ENCODE results near the gene TAGLN.

The TAGLN gene

DNA sequence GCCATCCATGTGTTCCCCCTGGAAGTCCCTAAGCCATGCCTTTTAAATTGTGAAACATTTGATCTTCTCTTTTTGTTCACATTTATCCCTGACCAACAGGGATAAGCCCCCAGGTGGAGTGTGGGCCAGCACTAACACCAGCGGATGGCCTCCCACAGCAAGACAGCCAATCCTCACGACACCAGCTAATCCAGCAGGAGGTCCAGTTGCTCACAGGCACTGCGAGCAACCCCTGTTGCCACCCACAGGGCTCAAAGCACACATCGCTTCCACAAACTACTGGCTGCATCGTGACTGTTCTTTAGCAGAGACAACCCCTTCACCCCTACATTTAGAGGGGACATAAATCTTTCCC, 30.7 kb downstream of the TAGLN start:
- Histone ChIP-seq H3K4me3 (ENCODE audit: low read length) (no peak overlapping the region), H3K36me3 (replicated peaks; ENCODE audit: insufficient read depth, low read length) (peaks cover 3% of the 10 kb centered on the region; the same call in 1 of the 2 replicates), H3K27me3 (replicated peaks; ENCODE audit: insufficient read depth, low read length) (no peaks in the 10 kb centered on the region), H3K4me2 (ENCODE audit: low read depth, low read length) (peak overlapping the region; percentile 93; the same call in 1 of the 2 replicates), H3K9me3 (replicated peaks; ENCODE audit: insufficient read depth, low read length) (no peaks in the 10 kb centered on the region), H3K79me2 (ENCODE audit: low read length) (peaks cover 32% of the 10 kb centered on the region), H3K27ac (ENCODE audit: low read length) (no peak overlapping the region), H3K9ac (ENCODE audit: low read length) (no peak overlapping the region), H3F3A (ENCODE audit: insufficient read depth, low read length) (no peaks in the 10 kb centered on the region), H3K4me1 (ENCODE audit: low read length) (peaks cover 16% of the 10 kb centered on the region; the same call in 1 of the 2 replicates), H2AFZ (ENCODE audit: low read length) (no peak overlapping the region), H4K20me1 (ENCODE audit: insufficient read depth, low read length) (no peaks in the 10 kb centered on the region), H3K9me2 (replicated peaks; ENCODE audit: insufficient read depth, low read length) (no peaks in the 10 kb centered on the region)
- no peak for DNase-seq
- no peak for TF ChIP-seq EZH2 (optimal IDR thresholded peaks at IDR 0.05; ENCODE audit: low read depth, low read length)
- no peak for TF ChIP-seq EZH2phosphoT487 (IDR thresholded peaks at IDR 0.05; ENCODE audit: low read length)
- no peak for TF ChIP-seq CTCF (IDR thresholded peaks at IDR 0.05; ENCODE audit: low read length)

- Histone ChIP-seq H3K4me3 (ENCODE audit: low read length) (peak overlapping the region; percentile 95), H3K27ac (ENCODE audit: low read length) (no peak overlapping the region; the same call in 1 of the 2 replicates)
These were observed 31.3 kb downstream of the TAGLN start for GRCh38 chr11:117230286-117230961.

DNA sequence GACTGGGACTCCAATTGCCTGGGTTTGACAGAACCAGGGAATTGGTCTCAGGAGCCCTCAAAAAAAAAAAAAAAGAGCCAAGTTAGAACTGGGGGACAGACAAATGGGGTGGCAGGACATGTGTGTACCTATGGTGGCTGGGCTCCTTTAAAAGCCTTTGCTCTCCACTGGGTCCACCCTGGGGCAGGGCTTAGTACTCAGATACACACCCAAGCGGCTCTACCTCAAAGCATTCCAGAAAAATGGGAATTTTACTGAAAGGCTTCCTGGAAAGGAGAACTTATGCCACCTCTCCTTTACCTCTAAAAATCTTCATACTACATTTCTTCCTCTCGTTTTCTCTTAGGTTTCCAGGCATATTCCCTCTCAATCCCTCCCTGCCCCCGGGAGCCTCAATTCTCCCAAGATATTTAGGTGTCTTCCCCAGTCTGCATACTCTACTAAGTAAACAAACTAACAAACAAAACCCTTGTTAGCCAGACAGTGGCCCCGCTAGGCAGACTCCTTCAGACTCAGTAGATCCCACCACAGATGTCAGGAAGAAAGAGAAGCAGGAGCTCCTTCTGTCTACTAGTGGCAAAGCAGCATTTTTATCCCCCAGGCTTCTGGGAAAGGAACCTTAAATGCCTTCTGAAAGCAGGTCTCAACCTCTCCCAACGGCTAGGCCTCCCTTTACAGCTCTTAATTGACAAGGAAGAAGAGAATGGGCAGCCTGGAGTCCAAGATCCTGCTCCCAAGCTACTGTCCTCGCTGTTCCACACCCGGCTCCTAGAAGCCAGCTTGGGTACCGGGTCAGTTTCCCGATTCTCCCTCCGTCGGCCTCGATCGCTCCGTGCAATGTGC, 32.0 kb downstream of the TAGLN start:
- peak overlapping the region; percentile 4; the same call in 1 of the 2 replicates for H3K27ac ChIP-seq (ENCODE audit: low read length)
- H2AFZ ChIP-seq (ENCODE audit: low read length) = peak overlapping the region; percentile 53; the same call in 1 of the 2 replicates
- no peak for TF ChIP-seq EZH2 (optimal IDR thresholded peaks at IDR 0.05; ENCODE audit: low read depth, low read length)
- no peak for TF ChIP-seq CTCF (IDR thresholded peaks at IDR 0.05; ENCODE audit: low read length)
- TF ChIP-seq EZH2phosphoT487 (IDR thresholded peaks at IDR 0.05; ENCODE audit: low read length) = no peak
- no peak for DNase-seq
- H3K4me1 ChIP-seq (ENCODE audit: low read length) = peaks cover 16% of the 10 kb centered on the region; the same call in 1 of the 2 replicates
- no peaks in the 10 kb centered on the region for H3K27me3 ChIP-seq (replicated peaks; ENCODE audit: insufficient read depth, low read length)
- no peaks in the 10 kb centered on the region for H3F3A ChIP-seq (ENCODE audit: insufficient read depth, low read length)
- peak overlapping the region; percentile 93 for H3K4me2 ChIP-seq (ENCODE audit: low read depth, low read length)
- peak overlapping the region; percentile 95 for H3K4me3 ChIP-seq (ENCODE audit: low read length)
- peak overlapping the region; percentile 92 for H3K9ac ChIP-seq (ENCODE audit: low read length)
- no peaks in the 10 kb centered on the region for H3K9me3 ChIP-seq (replicated peaks; ENCODE audit: insufficient read depth, low read length)
- no peaks in the 10 kb centered on the region for H4K20me1 ChIP-seq (ENCODE audit: insufficient read depth, low read length)
- peaks cover 3% of the 10 kb centered on the region; the same call in 1 of the 2 replicates for H3K36me3 ChIP-seq (replicated peaks; ENCODE audit: insufficient read depth, low read length)
- no peaks in the 10 kb centered on the region for H3K9me2 ChIP-seq (replicated peaks; ENCODE audit: insufficient read depth, low read length)
- peaks cover 32% of the 10 kb centered on the region for H3K79me2 ChIP-seq (ENCODE audit: low read length)

More at GRCh38 chr11:117230286-117230961, 31.3 kb downstream of the TAGLN start:
- Histone ChIP-seq H3K27me3 (replicated peaks; ENCODE audit: insufficient read depth, low read length) (no peaks in the 10 kb centered on the region), H4K20me1 (ENCODE audit: insufficient read depth, low read length) (no peaks in the 10 kb centered on the region), H3K9ac (ENCODE audit: low read length) (peak overlapping the region; percentile 92; the same call in 1 of the 2 replicates), H3K4me1 (ENCODE audit: low read length) (peaks cover 16% of the 10 kb centered on the region; the same call in 1 of the 2 replicates), H3F3A (ENCODE audit: insufficient read depth, low read length) (no peaks in the 10 kb centered on the region), H3K4me2 (ENCODE audit: low read depth, low read length) (peak overlapping the region; percentile 93), H3K79me2 (ENCODE audit: low read length) (peaks cover 32% of the 10 kb centered on the region), H3K9me2 (replicated peaks; ENCODE audit: insufficient read depth, low read length) (no peaks in the 10 kb centered on the region), H3K9me3 (replicated peaks; ENCODE audit: insufficient read depth, low read length) (no peaks in the 10 kb centered on the region), H3K36me3 (replicated peaks; ENCODE audit: insufficient read depth, low read length) (peaks cover 3% of the 10 kb centered on the region; the same call in 1 of the 2 replicates), H2AFZ (ENCODE audit: low read length) (no peak overlapping the region)
- DNase-seq = no peak
- TF ChIP-seq EZH2 (optimal IDR thresholded peaks at IDR 0.05; ENCODE audit: low read depth, low read length) (no peak), EZH2phosphoT487 (IDR thresholded peaks at IDR 0.05; ENCODE audit: low read length) (no peak), CTCF (IDR thresholded peaks at IDR 0.05; ENCODE audit: low read length) (no peak)

Data from MM.1S (cell line).